BE2C (cell line): ENCODE data around the gene SHFL.

Experiments
- DNase-seq: peaks from one replicate; pipeline ENCODE4 v3.0.0-alpha.2; 2020
- H3K27me3 ChIP-seq: fragments of 250-450 bp; sonication (Bioruptor Pico); 2 replicates; pipeline ENCODE4 v1.5.1; 2020; ENCODE audit warnings: mild to moderate bottlenecking
- H3K36me3 ChIP-seq: fragments of 250-450 bp; sonication (Bioruptor Pico); 2 replicates; pipeline ENCODE4 v1.5.1; 2020; ENCODE audit warnings: mild to moderate bottlenecking
- H3K4me1 ChIP-seq: fragments of 250-450 bp; sonication (Bioruptor Pico); 2 replicates; pipeline ENCODE4 v1.5.1; 2020
- H3K4me3 ChIP-seq: 2 replicates; pipeline ENCODE4 v1.5.1; 2011; ENCODE audit warnings: low read depth, low read length
- H3K9me3 ChIP-seq: fragments of 250-450 bp; sonication (Bioruptor Pico); 2 replicates; pipeline ENCODE4 v1.5.1; 2020
- TF ChIP-seq, protein P1 (sequence below): IDR thresholded peaks from 2 replicates; pipeline ENCODE4 v1.5.1; 2012; ENCODE audit warnings: mild to moderate bottlenecking, low read depth, low read length

Gene SHFL

DNA sequence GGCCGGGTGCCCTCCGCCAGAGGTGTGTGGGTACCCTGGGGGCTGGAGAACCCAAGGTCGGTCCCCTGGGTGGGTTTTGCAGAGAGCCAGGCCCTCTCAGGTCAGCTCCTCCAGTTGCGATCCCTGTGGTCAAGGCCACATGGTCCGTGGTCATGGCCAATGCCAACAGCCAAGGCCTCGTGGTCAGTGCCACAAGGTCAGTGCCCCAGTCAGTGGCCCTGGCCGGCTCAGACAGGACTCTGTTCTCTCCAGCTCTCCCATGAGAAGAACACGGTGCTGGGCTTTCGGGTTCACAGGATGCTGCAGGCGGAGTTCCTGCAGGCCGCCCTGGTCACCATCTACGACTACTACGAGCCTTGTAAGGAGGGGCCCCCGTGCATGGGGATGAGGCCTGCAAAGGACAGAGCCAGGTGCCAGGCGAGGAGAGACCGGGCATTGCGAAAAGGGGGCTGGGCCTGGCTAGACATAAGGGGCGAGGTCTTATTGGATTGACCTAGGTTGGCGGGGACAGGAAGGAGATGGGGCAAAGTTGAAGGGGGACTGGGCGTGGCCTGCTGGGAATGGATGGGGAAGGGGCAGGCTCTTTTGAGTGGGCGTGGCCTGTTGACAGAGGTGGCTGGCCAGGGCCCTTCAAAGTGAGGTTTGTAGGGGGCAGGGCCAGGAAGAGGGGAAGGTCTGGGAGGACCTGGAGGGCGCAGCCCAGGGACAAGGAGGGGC, 15.2 kb upstream of the SHFL start:
- DNase-seq = no peak
- Histone ChIP-seq H3K4me3 (no peak overlapping the region), H3K27me3 (peaks cover 10% of the 10 kb centered on the region), H3K9me3 (peaks cover 5% of the 10 kb centered on the region; the same call in 1 of the 2 replicates), H3K36me3 (no peaks in the 10 kb centered on the region), H3K4me1 (no peaks in the 10 kb centered on the region)
- TF ChIP-seq, protein P1, sequence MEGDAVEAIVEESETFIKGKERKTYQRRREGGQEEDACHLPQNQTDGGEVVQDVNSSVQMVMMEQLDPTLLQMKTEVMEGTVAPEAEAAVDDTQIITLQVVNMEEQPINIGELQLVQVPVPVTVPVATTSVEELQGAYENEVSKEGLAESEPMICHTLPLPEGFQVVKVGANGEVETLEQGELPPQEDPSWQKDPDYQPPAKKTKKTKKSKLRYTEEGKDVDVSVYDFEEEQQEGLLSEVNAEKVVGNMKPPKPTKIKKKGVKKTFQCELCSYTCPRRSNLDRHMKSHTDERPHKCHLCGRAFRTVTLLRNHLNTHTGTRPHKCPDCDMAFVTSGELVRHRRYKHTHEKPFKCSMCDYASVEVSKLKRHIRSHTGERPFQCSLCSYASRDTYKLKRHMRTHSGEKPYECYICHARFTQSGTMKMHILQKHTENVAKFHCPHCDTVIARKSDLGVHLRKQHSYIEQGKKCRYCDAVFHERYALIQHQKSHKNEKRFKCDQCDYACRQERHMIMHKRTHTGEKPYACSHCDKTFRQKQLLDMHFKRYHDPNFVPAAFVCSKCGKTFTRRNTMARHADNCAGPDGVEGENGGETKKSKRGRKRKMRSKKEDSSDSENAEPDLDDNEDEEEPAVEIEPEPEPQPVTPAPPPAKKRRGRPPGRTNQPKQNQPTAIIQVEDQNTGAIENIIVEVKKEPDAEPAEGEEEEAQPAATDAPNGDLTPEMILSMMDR = no peak

DNA sequence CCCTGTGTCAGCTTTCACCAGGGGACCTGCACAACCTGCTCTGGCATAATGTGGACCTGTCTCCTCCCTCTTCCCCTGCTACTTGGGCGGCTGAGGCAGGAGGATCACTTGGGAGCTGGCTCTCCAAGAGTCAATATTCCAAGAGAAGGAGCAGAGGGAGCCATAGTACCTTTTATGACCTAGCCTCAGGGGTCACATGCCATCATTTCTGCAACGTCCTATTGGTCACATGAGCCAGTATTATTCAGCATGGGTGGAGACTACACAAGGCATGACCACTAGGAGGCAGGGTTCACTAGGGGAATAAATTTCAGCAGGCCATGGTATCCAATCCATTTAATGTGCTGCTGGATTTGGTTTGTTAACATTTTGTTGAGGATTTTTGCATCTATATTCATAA, 12.0 kb upstream of the SHFL start:
- peaks cover 9% of the 10 kb centered on the region for H3K27me3 ChIP-seq
- H3K9me3 ChIP-seq = peaks cover 5% of the 10 kb centered on the region; the same call in 1 of the 2 replicates
- no peak overlapping the region for H3K4me3 ChIP-seq
- DNase-seq = peak; percentile 38
- no peaks in the 10 kb centered on the region for H3K36me3 ChIP-seq
- H3K4me1 ChIP-seq = no peaks in the 10 kb centered on the region
- TF ChIP-seq, protein P1 = peak; percentile 48

DNA sequence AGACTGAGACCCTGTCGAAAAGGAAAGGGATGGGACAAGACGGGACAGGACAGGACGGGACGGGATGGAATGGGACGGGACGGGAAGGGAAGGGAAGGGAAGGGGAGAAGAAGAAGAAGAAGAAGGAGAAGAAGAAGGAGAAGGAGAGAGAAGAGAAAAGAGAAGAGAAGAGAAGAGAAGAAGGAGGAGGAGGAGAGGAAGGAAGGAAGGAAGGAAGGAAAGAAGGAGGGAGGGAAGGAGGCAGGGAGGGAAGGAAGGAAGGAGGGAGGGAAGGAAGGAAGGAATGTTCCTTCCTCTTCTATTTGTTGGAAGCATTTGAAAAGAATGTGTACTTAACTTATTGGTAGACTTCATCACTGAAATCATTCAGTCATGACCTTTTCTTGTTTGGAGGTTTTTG, 9.6 kb upstream of the SHFL start:
- H3K4me1 ChIP-seq = no peaks in the 10 kb centered on the region
- H3K9me3 ChIP-seq = peaks cover 5% of the 10 kb centered on the region; the same call in 1 of the 2 replicates
- peaks cover 17% of the 10 kb centered on the region for H3K27me3 ChIP-seq
- no peak overlapping the region for H3K4me3 ChIP-seq
- no peak for DNase-seq
- no peaks in the 10 kb centered on the region for H3K36me3 ChIP-seq
- TF ChIP-seq, protein P1 = no peak

DNA sequence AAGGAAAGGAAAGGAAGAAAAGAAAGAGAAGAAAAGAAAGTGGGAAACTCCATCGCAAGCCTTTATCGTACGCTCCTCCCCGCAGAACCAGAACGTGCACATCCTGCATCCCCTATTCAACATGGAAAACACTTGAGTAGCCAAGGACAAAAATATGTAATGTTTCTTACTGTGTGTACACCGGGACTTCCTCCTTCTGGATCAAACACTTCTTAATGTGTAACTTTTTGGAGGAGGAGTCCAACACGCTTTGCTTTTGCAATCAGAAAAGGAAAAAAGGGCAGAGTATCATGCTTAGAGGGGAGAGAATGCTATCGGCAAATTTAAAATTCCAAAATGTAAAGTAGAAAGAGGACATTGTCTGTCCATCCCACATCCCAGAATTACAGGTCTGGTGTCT, 7.8 kb upstream of the SHFL start:
- DNase-seq = no peak
- no peaks in the 10 kb centered on the region for H3K4me1 ChIP-seq

DNA sequence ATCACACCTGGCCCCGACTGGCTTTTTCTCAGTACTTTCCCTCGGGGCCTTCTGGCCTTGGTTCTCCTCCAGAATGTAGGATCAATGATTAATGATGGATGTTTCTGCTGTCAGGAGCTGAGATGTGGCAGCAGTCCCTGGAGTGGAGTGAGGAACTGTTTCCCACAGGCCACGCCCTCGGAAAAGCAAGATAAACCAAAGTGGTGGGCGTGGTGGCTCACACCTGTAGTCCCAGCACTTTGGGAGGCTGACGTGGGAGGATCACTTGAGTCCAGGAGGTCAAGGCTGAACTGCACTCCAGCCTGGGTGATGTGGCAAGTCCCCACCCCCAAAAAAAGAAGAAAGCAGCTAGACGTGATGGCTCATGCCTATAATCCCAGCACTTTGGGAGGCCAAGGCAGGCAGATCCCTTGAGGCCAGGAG, 7.1 kb upstream of the SHFL start:
- H3K4me3 ChIP-seq = no peak overlapping the region
- DNase-seq = no peak
- H3K27me3 ChIP-seq = peaks cover 28% of the 10 kb centered on the region
- TF ChIP-seq, protein P1 = no peak
- H3K9me3 ChIP-seq = peaks cover 3% of the 10 kb centered on the region; the same call in 1 of the 2 replicates
- H3K4me1 ChIP-seq = no peaks in the 10 kb centered on the region
- H3K36me3 ChIP-seq = no peaks in the 10 kb centered on the region

More for the DNA sequence above, 7.8 kb upstream of the SHFL start:
- H3K27me3 ChIP-seq = peaks cover 24% of the 10 kb centered on the region
- H3K4me3 ChIP-seq = no peak overlapping the region
- H3K9me3 ChIP-seq = peaks cover 5% of the 10 kb centered on the region; the same call in 1 of the 2 replicates
- TF ChIP-seq, protein P1 = no peak
- no peaks in the 10 kb centered on the region for H3K36me3 ChIP-seq

DNA sequence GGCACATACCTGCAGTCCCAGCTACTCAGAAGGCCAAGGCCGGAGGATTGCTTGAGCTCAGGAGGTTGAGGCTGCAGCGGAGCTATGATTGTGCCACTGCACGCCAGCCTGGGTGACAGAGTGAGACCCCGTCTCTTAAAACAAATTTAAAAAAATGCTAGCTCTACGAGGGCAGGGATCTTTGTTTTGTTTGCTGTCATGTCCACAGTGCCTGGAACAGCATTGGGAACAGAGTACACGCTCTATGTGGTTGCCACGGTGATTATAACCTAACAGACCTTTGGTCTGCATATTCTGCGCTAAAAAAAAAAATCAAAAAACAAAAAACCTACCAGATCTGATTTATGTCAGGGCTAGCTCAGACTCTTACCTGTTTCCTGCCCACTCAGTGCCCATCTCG, 2.2 kb upstream of the SHFL start:
- TF ChIP-seq, protein P1 = no peak
- H3K4me1 ChIP-seq = no peaks in the 10 kb centered on the region
- H3K27me3 ChIP-seq = peaks cover 39% of the 10 kb centered on the region
- H3K9me3 ChIP-seq = no peaks in the 10 kb centered on the region
- no peak overlapping the region for H3K4me3 ChIP-seq
- no peaks in the 10 kb centered on the region for H3K36me3 ChIP-seq
- DNase-seq = no peak
